C4-2B (cell line): ENCODE measurements around the gene PTPRN2.

ENCODE experiments used
- H3K27ac ChIP-seq: fragments of 450-650 bp; 2 replicates; pipeline ENCODE4 v1.5.1; 2017
- CTCF ChIP-seq: fragments of 450-650 bp; conservative IDR thresholded peaks from 2 replicates; pipeline ENCODE4 v1.5.1; 2017; ENCODE audit warnings: mild to moderate bottlenecking
- ZFX ChIP-seq: fragments of 450-650 bp; IDR thresholded peaks from 2 replicates; pipeline ENCODE4 v1.6.1; 2017

The PTPRN2 gene

DNA sequence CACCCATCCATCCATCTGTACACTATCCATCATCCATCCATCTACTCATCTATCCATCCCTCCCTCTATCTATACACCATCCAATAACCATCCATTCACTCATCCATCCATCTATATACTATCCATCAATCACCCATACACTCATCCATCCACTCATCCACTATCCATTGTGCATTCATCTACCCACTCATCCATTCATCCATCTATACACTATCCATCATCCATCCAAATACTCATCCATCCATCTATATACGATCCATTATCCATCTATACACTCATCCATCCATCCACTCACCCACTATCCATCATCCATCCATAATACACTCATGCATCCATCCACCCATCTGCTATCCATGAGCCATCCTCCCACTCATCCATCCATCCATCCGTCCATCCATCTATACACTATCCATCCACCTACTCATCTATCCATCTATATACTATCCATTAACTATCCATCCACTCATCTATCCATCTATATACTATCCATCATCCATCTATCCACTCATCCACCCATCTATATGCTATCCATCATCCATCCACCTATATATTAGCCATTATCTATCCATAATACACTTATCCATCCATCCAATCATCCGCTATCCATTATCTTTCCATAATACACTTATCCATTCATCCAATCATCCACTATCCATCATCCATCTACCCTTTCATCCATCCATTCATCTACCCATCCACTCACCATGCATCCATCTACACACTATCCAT, 765.5 kb downstream of the PTPRN2 start:
- TF ChIP-seq CTCF, result no peak

DNA sequence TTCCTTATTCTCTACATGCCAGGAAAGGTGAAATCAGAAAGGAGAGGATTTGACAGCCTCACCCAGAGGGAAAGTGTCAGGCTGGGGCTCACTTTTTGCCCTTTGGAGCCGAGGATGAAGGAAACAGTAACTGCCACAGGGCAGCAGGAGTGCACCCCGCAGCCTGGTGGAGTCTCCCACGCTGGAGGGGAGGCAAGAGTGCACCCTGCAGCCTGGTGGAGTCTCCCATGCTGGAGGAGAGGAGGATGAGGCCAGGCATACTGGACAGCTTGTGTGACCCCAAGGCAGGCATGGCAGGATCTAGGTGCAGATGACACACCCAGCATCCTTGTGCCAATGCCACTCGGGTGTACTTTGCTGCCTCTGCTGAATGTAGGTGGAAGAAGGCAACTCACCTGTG, 766.8 kb downstream of the PTPRN2 start:
- no peak overlapping the region for H3K27ac ChIP-seq
- TF ChIP-seq CTCF (no peak), ZFX (no peak)

More for the DNA sequence above, 765.5 kb downstream of the PTPRN2 start:
- H3K27ac ChIP-seq, result no peak overlapping the region

DNA sequence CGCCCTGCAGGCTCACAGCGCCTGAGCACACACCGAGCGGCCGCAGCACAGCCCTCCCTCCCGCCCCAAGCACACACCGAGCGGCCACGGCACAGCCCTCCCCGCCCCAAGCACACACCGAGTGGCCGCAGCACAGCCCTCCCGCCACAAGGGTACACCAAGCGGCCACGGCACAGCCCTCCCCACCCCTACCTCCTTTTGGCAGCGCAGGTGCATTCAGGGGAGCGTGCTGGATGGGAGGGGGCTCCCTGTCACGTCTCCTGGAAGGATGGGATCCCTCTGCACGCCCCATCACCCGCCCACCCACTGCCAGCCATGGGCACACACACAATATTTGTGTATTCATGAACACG, 768.2 kb downstream of the PTPRN2 start:
- no peak overlapping the region for H3K27ac ChIP-seq
- TF ChIP-seq CTCF (no peak), ZFX (no peak)

DNA sequence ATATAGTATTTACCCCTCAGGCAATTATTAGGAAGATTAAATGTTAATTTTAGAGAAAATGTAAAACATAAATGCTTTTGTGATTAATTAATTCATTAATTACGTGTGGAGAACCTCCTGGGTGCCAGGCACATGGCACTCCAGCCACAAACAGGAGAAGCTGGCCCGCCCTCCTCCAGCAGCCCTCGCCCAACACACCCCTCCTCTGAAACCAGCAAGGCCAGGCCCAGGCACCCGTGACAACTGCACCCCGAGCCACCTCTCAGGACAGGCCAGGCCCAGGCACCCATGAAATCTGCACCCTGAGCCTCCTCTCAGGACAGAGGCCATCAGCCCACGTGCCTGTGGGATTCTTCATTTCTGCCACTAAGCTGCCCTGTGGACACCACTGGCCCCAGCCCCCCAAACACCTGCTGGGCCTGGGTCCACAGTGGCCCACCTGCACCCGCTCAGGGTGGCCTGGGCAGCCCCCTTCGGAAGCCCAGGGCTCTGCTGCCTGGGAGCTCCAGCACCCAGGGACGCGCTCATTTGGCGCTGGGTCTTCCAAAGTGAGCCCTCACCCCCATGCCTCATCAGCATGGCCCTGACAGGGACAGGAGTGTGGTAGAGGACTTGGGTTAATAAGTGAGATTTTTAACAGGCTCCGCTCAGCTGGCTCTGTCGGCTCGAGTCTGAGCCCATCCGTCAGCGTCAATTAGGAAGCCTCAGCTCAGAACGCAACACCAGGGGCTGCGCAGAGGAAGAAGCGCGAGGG, 768.7 kb downstream of the PTPRN2 start:
- TF ChIP-seq ZFX (no peak), CTCF (no peak)
- no peak overlapping the region for H3K27ac ChIP-seq

DNA sequence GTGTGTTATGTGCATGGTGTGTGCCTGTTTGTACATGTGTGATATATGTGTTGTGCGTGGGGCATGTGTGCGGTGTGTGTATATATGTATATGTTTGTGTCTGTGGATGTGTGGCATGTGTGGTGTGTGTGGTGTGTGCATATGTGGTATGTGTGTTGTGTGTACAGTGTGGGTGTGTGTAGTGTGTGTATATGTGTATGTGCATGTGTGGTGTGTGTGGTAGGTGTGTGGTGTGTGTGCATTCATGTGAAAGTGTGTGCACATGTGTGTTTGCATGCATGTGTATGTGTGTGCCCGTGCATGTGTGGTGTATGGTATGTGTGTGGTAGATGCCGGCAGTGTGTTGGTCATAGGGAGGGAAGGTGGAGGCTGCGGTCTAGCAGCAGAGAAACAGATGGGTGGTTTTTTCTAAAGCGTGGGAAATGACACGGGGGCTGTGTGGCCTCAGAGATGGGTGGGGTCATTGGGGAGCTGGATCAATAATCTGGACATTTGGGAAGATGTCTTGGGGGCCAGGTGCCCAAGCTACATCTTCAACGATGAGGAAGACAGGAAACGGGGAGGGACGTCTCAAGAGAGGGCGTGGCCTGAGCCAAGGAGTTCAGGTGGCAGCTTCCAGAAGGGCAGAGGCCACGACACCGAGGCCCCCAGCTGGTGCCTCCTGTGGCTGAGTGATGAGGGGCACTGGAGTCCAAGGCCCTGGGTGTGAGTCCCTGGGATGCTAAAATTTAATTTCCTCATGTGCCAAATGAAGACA, 769.5 kb downstream of the PTPRN2 start:
- H3K27ac ChIP-seq, result no peak overlapping the region
- TF ChIP-seq ZFX (no peak), CTCF (no peak)

GRCh38 chr7:157817433-157817832, 770.2 kb downstream of the PTPRN2 start:
- TF ChIP-seq CTCF (no peak), ZFX (no peak)
- H3K27ac ChIP-seq, result no peak overlapping the region
